Measurements from ENCODE around the gene PTGES3. TPM values are rescaled to one million over a fixed set of nuclear protein-coding genes. Genes with fewer than 3 reads are reported as not detected.

Gene PTGES3
- total and polyA plus RNA-seq, 10 of the 15 experiments (the other 5 are each of a cell fraction or from before 2014, with no cell fraction given), result 117 to 520 (median 175) TPM

DNA sequence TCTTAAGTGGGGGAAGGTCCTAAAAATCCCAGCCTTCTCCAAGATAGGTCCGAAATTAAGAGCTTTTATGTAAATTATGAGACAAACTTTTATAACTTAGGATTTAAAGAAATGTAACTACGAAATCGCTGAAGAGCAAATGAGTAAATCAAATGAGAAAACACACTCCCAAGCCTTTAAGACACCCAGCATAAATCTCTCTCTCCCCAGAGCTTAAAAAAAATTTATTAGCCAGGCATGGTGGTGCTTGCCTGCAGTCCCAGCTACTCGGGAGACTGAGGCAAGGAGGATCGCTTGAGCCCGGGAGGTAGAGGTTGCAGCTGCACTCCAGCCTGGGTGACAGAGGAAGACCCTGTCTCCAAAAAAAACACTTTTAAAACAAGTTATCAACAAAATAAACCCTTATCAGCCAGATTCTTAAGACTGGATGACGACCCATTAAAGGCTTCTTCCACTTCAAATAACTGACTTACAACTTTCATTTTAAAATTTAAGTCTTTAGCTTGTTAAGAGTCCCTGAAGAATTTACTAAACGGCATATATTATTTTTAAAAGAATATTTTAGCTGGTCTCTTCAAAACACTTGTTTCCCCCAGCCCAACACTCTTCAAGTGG, 3.2 kb downstream of the PTGES3 start:
- ChIA-PET SMC1A (ENCODE audit: uncharacterized antibody, unreplicated experiment) (interaction anchor here (0.7 to 3.4 kb wide), 14 partner anchors 11 to 426 kb away, joined by 3 to 28 read pairs (median 6); partner anchors contain the start of genes ATP5F1B, NACA and STAT6), POLR2A (interaction anchor here (0.6 to 8.8 kb wide), 20 partner anchors 10 to 427 kb away, joined by 3 to 155 read pairs (median 5); partner anchors contain the start of genes ATP5F1B, BAZ2A, NACA and STAT6), RAD21 (ENCODE audit: unreplicated experiment) (interaction anchor here (0.9 to 9.0 kb wide), 10 partner anchors 9 to 72 kb away, joined by 3 to 176 read pairs (median 4); partner anchors contain the start of genes ATP5F1B, BAZ2A and NACA), CTCF (interaction anchor here (0.5 to 6.1 kb wide), 14 partner anchors 12 to 314 kb away, joined by 3 to 58 read pairs (median 4); partner anchors contain the start of gene ATP5F1B)
- Histone ChIP-seq H3K27me3 (replicated peaks in 1 of 2; ENCODE audit: control insufficient read depth in 2 of 2, insufficient read depth in 2 of 2, low read length in 1 of 2) (no peaks in the 10 kb centered on the region), H3K4me1 (ENCODE audit: control insufficient read depth, insufficient read depth, low read length) (peaks cover 18% of the 10 kb centered on the region), H3K4me3 (peak overlapping the region; percentile 90), H3K9me3 (replicated peaks; ENCODE audit: control insufficient read depth, insufficient read depth, low read length) (no peaks in the 10 kb centered on the region), H3K9ac (ENCODE audit: control insufficient read depth, insufficient read depth, low read length) (peak overlapping the region; percentile 43), H3K4me2 (ENCODE audit: control insufficient read depth, insufficient read depth) (peak overlapping the region; percentile 63), H4K20me1 (ENCODE audit: control insufficient read depth, insufficient read depth) (peaks cover 7% of the 10 kb centered on the region), H3K79me2 (ENCODE audit: control insufficient read depth, insufficient read depth, low read length) (peaks cover 86% of the 10 kb centered on the region), H3K27ac (ENCODE audit: control insufficient read depth, insufficient read depth) (peak overlapping the region; percentile 85), H3K36me3 (ENCODE audit: control insufficient read depth in 2 of 2, insufficient read depth in 2 of 2, low read length in 1 of 2) (peaks cover 3 to 15% of the 10 kb centered on the region in 2 experiments), H2AFZ (ENCODE audit: control insufficient read depth, low read depth, low read length) (no peak overlapping the region)
- DNase-seq (ENCODE audit: low read depth, low spot score), result no peak
- 1% methylated on average over 8 of the region's 8 CpGs for WGBS (ENCODE audit: insufficient coverage, insufficient replicate concordance, low lambda C conversion rate, missing lambda C conversion rate)
- intact Hi-C loops (cut with micrococcal nuclease; ENCODE audit: unreplicated experiment), result loop anchor here (2.0 to 5.0 kb wide), 4 partner anchors 56 to 568 kb away; partner anchors contain the start of genes NAB2, RPL41 and ZC3H10
- TF ChIP-seq ZNF384 (IDR thresholded peaks at IDR 0.05; ENCODE audit: borderline replicate concordance, low read depth, low read length), result peak; percentile 42; the same call in 1 of the 2 replicates
- TF ChIP-seq TBL1XR1 (IDR thresholded peaks at IDR 0.05; ENCODE audit: low read depth, low read length), result 0 out of 2 replicates have a peak, but pooled peaks have one; percentile 5
- TF ChIP-seq MYC (IDR thresholded peaks at IDR 0.05; ENCODE audit: insufficient read depth, insufficient read length, insufficient replicate concordance, low read length, severe bottlenecking), result no peak
- TF ChIP-seq RBBP5 (conservative IDR thresholded peaks at IDR 0.05), result no peak
- no peak for TF ChIP-seq MEF2A (IDR thresholded peaks at IDR 0.05; ENCODE audit: insufficient read depth, low read depth, low read length)
- TF ChIP-seq SREBF1 (IDR thresholded peaks at IDR 0.05; ENCODE audit: low read length), result no peak
- TF ChIP-seq FOS (IDR thresholded peaks at IDR 0.05; ENCODE audit: borderline replicate concordance, extremely low read depth, insufficient read length), result no peak
- BruUV-seq (replicated peaks), result TSS peak; percentile 33
- in situ Hi-C loops (cut with MboI), result no loop called here
- FAIRE-seq, result no peak
- ATAC-seq, result no peak
